ENCODE results near the gene STIMATE. TPM values are rescaled to one million over a fixed set of nuclear protein-coding genes. Genes with fewer than 3 reads are reported as not detected.

The STIMATE gene
- total and polyA plus RNA-seq, 2 experiments from 2014 or later: 11.2 to 23.6 TPM

DNA sequence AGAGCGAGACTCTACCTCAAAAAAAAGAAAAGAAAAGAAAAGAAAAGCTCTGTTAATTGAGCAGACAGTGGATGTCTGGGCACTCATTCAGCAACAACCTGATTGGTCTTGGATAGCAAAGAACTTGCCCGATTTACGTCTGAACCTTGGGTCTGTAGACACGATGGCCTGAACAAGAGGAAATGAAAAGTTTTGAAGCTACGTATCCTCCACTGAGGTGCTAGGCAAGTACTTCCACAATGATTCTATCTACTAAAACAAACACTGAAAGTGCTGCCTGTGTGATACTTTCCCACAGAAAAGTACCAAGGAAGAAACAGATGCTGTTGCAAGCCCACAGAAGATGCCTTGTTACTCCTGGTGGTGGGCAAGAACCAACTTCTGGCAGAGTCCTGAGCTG lies 40.7 kb downstream of the STIMATE start:
- no peak overlapping the region for H3K4me3 ChIP-seq
- TF ChIP-seq STAT1 (IDR thresholded peaks at IDR 0.05; ENCODE audit: unreplicated experiment): no peak
- TF ChIP-seq, protein P1, sequence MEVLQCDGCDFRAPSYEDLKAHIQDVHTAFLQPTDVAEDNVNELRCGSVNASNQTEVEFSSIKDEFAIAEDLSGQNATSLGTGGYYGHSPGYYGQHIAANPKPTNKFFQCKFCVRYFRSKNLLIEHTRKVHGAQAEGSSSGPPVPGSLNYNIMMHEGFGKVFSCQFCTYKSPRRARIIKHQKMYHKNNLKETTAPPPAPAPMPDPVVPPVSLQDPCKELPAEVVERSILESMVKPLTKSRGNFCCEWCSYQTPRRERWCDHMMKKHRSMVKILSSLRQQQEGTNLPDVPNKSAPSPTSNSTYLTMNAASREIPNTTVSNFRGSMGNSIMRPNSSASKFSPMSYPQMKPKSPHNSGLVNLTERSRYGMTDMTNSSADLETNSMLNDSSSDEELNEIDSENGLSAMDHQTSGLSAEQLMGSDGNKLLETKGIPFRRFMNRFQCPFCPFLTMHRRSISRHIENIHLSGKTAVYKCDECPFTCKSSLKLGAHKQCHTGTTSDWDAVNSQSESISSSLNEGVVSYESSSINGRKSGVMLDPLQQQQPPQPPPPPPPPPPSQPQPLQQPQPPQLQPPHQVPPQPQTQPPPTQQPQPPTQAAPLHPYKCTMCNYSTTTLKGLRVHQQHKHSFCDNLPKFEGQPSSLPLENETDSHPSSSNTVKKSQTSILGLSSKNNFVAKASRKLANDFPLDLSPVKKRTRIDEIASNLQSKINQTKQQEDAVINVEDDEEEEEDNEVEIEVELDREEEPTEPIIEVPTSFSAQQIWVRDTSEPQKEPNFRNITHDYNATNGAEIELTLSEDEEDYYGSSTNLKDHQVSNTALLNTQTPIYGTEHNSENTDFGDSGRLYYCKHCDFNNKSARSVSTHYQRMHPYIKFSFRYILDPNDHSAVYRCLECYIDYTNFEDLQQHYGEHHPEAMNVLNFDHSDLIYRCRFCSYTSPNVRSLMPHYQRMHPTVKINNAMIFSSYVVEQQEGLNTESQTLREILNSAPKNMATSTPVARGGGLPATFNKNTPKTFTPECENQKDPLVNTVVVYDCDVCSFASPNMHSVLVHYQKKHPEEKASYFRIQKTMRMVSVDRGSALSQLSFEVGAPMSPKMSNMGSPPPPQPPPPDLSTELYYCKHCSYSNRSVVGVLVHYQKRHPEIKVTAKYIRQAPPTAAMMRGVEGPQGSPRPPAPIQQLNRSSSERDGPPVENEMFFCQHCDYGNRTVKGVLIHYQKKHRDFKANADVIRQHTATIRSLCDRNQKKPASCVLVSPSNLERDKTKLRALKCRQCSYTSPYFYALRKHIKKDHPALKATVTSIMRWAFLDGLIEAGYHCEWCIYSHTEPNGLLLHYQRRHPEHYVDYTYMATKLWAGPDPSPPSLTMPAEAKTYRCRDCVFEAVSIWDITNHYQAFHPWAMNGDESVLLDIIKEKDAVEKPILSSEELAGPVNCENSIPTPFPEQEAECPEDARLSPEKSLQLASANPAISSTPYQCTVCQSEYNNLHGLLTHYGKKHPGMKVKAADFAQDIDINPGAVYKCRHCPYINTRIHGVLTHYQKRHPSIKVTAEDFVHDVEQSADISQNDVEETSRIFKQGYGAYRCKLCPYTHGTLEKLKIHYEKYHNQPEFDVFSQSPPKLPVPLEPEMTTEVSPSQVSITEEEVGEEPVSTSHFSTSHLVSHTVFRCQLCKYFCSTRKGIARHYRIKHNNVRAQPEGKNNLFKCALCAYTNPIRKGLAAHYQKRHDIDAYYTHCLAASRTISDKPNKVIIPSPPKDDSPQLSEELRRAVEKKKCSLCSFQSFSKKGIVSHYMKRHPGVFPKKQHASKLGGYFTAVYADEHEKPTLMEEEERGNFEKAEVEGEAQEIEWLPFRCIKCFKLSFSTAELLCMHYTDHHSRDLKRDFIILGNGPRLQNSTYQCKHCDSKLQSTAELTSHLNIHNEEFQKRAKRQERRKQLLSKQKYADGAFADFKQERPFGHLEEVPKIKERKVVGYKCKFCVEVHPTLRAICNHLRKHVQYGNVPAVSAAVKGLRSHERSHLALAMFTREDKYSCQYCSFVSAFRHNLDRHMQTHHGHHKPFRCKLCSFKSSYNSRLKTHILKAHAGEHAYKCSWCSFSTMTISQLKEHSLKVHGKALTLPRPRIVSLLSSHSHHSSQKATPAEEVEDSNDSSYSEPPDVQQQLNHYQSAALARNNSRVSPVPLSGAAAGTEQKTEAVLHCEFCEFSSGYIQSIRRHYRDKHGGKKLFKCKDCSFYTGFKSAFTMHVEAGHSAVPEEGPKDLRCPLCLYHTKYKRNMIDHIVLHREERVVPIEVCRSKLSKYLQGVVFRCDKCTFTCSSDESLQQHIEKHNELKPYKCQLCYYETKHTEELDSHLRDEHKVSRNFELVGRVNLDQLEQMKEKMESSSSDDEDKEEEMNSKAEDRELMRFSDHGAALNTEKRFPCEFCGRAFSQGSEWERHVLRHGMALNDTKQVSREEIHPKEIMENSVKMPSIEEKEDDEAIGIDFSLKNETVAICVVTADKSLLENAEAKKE (CRISPR knock-in tag; IDR thresholded peaks at IDR 0.05): no peak
- TF ChIP-seq EZH2 (IDR thresholded peaks at IDR 0.05; ENCODE audit: low read depth, unreplicated experiment): no peak
- no peak for TF ChIP-seq CREB1 (CRISPR knock-in tag; IDR thresholded peaks at IDR 0.05; ENCODE audit: low read depth)
- TF ChIP-seq POLR2AphosphoS5 (IDR thresholded peaks at IDR 0.05; ENCODE audit: low read depth): no peak
- TF ChIP-seq JUNB (IDR thresholded peaks at IDR 0.05; ENCODE audit: unreplicated experiment): no peak
- no peak for TF ChIP-seq NANOG (IDR thresholded peaks at IDR 0.05; ENCODE audit: borderline replicate concordance)
- TF ChIP-seq, protein P2, sequence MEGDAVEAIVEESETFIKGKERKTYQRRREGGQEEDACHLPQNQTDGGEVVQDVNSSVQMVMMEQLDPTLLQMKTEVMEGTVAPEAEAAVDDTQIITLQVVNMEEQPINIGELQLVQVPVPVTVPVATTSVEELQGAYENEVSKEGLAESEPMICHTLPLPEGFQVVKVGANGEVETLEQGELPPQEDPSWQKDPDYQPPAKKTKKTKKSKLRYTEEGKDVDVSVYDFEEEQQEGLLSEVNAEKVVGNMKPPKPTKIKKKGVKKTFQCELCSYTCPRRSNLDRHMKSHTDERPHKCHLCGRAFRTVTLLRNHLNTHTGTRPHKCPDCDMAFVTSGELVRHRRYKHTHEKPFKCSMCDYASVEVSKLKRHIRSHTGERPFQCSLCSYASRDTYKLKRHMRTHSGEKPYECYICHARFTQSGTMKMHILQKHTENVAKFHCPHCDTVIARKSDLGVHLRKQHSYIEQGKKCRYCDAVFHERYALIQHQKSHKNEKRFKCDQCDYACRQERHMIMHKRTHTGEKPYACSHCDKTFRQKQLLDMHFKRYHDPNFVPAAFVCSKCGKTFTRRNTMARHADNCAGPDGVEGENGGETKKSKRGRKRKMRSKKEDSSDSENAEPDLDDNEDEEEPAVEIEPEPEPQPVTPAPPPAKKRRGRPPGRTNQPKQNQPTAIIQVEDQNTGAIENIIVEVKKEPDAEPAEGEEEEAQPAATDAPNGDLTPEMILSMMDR (conservative IDR thresholded peaks at IDR 0.05; ENCODE audit: low read depth in 2 of 2): no peak
- TF ChIP-seq, protein P3, sequence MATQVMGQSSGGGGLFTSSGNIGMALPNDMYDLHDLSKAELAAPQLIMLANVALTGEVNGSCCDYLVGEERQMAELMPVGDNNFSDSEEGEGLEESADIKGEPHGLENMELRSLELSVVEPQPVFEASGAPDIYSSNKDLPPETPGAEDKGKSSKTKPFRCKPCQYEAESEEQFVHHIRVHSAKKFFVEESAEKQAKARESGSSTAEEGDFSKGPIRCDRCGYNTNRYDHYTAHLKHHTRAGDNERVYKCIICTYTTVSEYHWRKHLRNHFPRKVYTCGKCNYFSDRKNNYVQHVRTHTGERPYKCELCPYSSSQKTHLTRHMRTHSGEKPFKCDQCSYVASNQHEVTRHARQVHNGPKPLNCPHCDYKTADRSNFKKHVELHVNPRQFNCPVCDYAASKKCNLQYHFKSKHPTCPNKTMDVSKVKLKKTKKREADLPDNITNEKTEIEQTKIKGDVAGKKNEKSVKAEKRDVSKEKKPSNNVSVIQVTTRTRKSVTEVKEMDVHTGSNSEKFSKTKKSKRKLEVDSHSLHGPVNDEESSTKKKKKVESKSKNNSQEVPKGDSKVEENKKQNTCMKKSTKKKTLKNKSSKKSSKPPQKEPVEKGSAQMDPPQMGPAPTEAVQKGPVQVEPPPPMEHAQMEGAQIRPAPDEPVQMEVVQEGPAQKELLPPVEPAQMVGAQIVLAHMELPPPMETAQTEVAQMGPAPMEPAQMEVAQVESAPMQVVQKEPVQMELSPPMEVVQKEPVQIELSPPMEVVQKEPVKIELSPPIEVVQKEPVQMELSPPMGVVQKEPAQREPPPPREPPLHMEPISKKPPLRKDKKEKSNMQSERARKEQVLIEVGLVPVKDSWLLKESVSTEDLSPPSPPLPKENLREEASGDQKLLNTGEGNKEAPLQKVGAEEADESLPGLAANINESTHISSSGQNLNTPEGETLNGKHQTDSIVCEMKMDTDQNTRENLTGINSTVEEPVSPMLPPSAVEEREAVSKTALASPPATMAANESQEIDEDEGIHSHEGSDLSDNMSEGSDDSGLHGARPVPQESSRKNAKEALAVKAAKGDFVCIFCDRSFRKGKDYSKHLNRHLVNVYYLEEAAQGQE (IDR thresholded peaks at IDR 0.05; ENCODE audit: unreplicated experiment): no peak
- no peak for TF ChIP-seq ZNF331 (CRISPR knock-in tag; IDR thresholded peaks at IDR 0.05; ENCODE audit: low read depth)
- Mint-ChIP-seq H3K27me3 (ENCODE audit: insufficient read depth, low read depth, poor library complexity) (no peaks in the 10 kb centered on the region), H3K36me3 (ENCODE audit: low read depth) (peaks cover 4% of the 10 kb centered on the region; the same call in 1 of the 3 replicates), H3K27ac (0 out of 2 replicates have a peak overlapping the region, but pooled peaks have one; percentile 26), H3K4me1 (no peaks in the 10 kb centered on the region; the same call in 2 of the 3 replicates), H3K9me3 (no peaks in the 10 kb centered on the region), H3K4me3 (no peak overlapping the region)
- no peaks in the 10 kb centered on the region for H3K4me1 ChIP-seq (ENCODE audit: insufficient read depth)
- no peak overlapping the region for H3K4me2 ChIP-seq
- H2AFZ ChIP-seq: no peak overlapping the region
- H3K36me3 ChIP-seq (ENCODE audit: insufficient read depth): no peaks in the 10 kb centered on the region
- ATAC-seq: no peak
- H3K27ac ChIP-seq (ENCODE audit: low read depth): no peak overlapping the region
- no peaks in the 10 kb centered on the region for H3K9me2 ChIP-seq (ENCODE audit: insufficient read depth)
- no peaks in the 10 kb centered on the region for H3K27me3 ChIP-seq (ENCODE audit: insufficient read depth)
- no peaks in the 10 kb centered on the region for H3F3A ChIP-seq (replicated peaks; ENCODE audit: low read depth)
- H4K20me1 ChIP-seq (replicated peaks; ENCODE audit: insufficient read depth): peaks cover 7% of the 10 kb centered on the region; the same call in 1 of the 2 replicates
- no peaks in the 10 kb centered on the region for H3K79me2 ChIP-seq (replicated peaks; ENCODE audit: insufficient read depth)
- DNase-seq (ENCODE audit: low spot score): no peak

Data from GM23338 (cell line).